Kidney (tissue), 14 donors: ENCODE data around the gene RRP1. TPM values are rescaled to one million over a fixed set of nuclear protein-coding genes. Genes with fewer than 3 reads are reported as not detected.

Experiments used
- DNase-seq, 5 donors: peaks; one replicate each; pipeline ENCODE4 v3.0.0-alpha.2; 2013 to 2020
- FAIRE-seq: peaks from 2 replicates; lab custom pipeline; 2012; peaks lifted over from hg19 to GRCh38; lab: Jason Lieb, UNC
- H3K27ac ChIP-seq, 2 donors: one replicate each; pipeline ENCODE4 v1.7.0; 2013; ENCODE audit warnings: low read depth in 2 of 2, low read length in 2 of 2, inconsistent platforms in 1 of 2
- H3K27me3 ChIP-seq: one replicate; pipeline ENCODE4 v1.7.1; 2013; ENCODE audit warnings: low read length, inconsistent platforms; ENCODE audit not compliant: control insufficient read depth, insufficient read depth
- H3K36me3 ChIP-seq, 3 donors: one replicate each; pipeline versions ENCODE4 v1.7.0 to v1.7.1; 2013; ENCODE audit warnings: low read length in 3 of 3, control low read depth in 1 of 3, inconsistent platforms in 1 of 3; ENCODE audit not compliant: insufficient read depth in 3 of 3, control insufficient read depth in 2 of 3
- H3K4me1 ChIP-seq, 3 donors: one replicate each; pipeline versions ENCODE4 v1.7.0 to v1.7.1; 2013; ENCODE audit warnings: low read length in 3 of 3, inconsistent platforms in 1 of 3, low read depth in 1 of 3; ENCODE audit not compliant: control insufficient read depth in 2 of 3, insufficient read depth in 2 of 3
- H3K4me3 ChIP-seq, 3 donors: one replicate each; pipeline versions ENCODE4 v1.7.0 to v1.8.1; 2013; ENCODE audit warnings: low read length in 3 of 3, control low read depth in 1 of 3, inconsistent platforms in 1 of 3
- H3K9ac ChIP-seq, 3 donors: one replicate each; pipeline versions ENCODE4 v1.7.0 to v1.7.1; 2013; ENCODE audit warnings: low read length in 3 of 3, control low read depth in 1 of 3, inconsistent platforms in 1 of 3
- H3K9me3 ChIP-seq, 3 donors: one replicate each; pipeline versions ENCODE4 v1.7.0 to v1.7.1; 2013; ENCODE audit warnings: low read length in 3 of 3, control low read depth in 1 of 3, inconsistent platforms in 1 of 3; ENCODE audit not compliant: control insufficient read depth in 2 of 3, insufficient read depth in 1 of 3
- intact Hi-C: fragments of 100-400 bp; cut with DNase I; formaldehyde crosslinking; loops from one replicate; pipeline ENCODE4 v1.11.1; 2022
- polyA plus RNA-seq: library from polyadenylated mRNA; stranded (reverse); fragments of 350-450 nt; fragmentation: Illumina TruSeq; extraction: RNeasy Lipid Tissue Mini Kit (QIAGEN cat#74804); gene quantifications from one replicate; pipeline ENCODE4 v1.2.3, GENCODE V29; 2014; ENCODE audit warnings: low read depth, low replicate concordance; ENCODE audit not compliant: insufficient read depth
- total RNA-seq: library from RNA; stranded (reverse); fragmentation: NEBNext Ultra II Directional; extraction: Animal tissue kit (Norgen Biotek cat#: 25700); gene quantifications from one replicate; pipeline ENCODE4 v1.2.1, GENCODE V29; 2021
- TF ChIP-seq, protein P1 (sequence below): IDR thresholded peaks from 3 replicates; pipeline ENCODE4 v1.5.1; 2012; ENCODE audit warnings: mild to moderate bottlenecking, moderate library complexity, borderline replicate concordance; ENCODE audit not compliant: insufficient read depth; ENCODE audit errors: extremely low read depth
- donor health status: control.
- donor health status: control.
- donor health status: control.
- donor health status: control.
- donor health status: control.
- donor health status: DM: yes; HTN: yes; CAD: no.
- donor health status: Normal renal cell carcinoma (clear cell type).

The RRP1 gene
- total and polyA plus RNA-seq, 2 donors from 2014 or later = 12.9 to 18.7 TPM

DNA sequence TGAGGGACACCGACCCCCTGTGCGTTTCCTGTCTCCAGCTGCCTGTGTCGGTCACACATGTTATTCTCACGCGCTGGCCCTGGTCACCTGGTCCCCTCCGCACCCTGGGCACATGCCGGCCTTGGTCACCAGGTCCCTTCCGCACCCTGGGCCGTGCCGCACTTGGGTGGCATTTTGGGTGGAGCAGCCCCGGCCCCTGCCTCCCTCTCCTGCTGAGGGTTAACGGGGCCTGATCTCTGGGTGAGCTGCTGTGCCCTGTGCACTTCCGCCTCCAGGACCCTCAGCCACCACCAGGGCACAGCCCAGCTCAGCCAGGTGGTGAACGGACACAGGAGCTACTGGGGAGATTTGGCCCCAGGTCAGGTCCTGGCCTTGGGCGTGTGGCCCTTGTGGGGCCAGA lies 26.6 kb downstream of the RRP1 start:
- H3K9ac ChIP-seq = no peak overlapping the region
- no peak overlapping the region for H3K4me3 ChIP-seq
- DNase-seq = peak in 1 of 5 donors; percentile 50
- FAIRE-seq = no peak
- TF ChIP-seq, protein P1, sequence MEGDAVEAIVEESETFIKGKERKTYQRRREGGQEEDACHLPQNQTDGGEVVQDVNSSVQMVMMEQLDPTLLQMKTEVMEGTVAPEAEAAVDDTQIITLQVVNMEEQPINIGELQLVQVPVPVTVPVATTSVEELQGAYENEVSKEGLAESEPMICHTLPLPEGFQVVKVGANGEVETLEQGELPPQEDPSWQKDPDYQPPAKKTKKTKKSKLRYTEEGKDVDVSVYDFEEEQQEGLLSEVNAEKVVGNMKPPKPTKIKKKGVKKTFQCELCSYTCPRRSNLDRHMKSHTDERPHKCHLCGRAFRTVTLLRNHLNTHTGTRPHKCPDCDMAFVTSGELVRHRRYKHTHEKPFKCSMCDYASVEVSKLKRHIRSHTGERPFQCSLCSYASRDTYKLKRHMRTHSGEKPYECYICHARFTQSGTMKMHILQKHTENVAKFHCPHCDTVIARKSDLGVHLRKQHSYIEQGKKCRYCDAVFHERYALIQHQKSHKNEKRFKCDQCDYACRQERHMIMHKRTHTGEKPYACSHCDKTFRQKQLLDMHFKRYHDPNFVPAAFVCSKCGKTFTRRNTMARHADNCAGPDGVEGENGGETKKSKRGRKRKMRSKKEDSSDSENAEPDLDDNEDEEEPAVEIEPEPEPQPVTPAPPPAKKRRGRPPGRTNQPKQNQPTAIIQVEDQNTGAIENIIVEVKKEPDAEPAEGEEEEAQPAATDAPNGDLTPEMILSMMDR = no peak
- intact Hi-C loops = no loop called here
- H3K27me3 ChIP-seq = no peaks in the 10 kb centered on the region
- H3K9me3 ChIP-seq = peaks cover 0 to 7% (median 0%) of the 10 kb centered on the region in 3 donors
- H3K4me1 ChIP-seq = peaks cover 0 to 4% (median 0%) of the 10 kb centered on the region in 3 donors
- H3K27ac ChIP-seq = no peak overlapping the region
- H3K36me3 ChIP-seq = no peaks in the 10 kb centered on the region

DNA sequence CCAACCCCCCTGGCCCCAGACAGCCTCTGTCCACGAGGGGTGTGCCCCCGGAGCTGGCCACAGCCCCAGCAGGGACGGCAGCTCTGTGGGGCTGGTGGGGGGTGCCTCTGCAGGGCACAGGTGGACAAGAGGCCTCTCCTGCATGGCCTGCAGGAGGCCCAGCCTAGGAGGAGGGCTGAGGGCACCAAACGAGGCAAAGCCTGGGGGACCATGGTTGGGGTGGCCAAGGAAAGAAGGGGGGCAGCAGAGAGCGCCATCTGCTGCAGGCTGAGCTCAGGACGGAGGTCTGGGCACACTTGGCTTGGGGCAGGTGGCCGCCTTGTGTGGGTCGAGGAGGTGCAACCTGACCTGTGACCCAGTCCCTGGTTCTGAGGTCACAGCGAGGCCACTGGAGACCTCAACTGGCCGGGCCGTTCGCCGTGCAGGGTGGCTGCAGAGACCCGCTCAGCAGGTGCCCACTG lies 27.3 kb downstream of the RRP1 start:
- Histone ChIP-seq H3K27me3 (no peaks in the 10 kb centered on the region), H3K36me3 (no peaks in the 10 kb centered on the region), H3K9ac (no peak overlapping the region), H3K9me3 (peaks cover 0 to 7% (median 0%) of the 10 kb centered on the region in 3 donors), H3K4me1 (peaks cover 0 to 3% (median 0%) of the 10 kb centered on the region in 3 donors), H3K27ac (no peak overlapping the region), H3K4me3 (no peak overlapping the region)
- FAIRE-seq (no peak), DNase-seq (peak in 1 of 5 donors; percentile 73)
- TF ChIP-seq, protein P1 = no peak
- intact Hi-C loops = no loop called here

DNA sequence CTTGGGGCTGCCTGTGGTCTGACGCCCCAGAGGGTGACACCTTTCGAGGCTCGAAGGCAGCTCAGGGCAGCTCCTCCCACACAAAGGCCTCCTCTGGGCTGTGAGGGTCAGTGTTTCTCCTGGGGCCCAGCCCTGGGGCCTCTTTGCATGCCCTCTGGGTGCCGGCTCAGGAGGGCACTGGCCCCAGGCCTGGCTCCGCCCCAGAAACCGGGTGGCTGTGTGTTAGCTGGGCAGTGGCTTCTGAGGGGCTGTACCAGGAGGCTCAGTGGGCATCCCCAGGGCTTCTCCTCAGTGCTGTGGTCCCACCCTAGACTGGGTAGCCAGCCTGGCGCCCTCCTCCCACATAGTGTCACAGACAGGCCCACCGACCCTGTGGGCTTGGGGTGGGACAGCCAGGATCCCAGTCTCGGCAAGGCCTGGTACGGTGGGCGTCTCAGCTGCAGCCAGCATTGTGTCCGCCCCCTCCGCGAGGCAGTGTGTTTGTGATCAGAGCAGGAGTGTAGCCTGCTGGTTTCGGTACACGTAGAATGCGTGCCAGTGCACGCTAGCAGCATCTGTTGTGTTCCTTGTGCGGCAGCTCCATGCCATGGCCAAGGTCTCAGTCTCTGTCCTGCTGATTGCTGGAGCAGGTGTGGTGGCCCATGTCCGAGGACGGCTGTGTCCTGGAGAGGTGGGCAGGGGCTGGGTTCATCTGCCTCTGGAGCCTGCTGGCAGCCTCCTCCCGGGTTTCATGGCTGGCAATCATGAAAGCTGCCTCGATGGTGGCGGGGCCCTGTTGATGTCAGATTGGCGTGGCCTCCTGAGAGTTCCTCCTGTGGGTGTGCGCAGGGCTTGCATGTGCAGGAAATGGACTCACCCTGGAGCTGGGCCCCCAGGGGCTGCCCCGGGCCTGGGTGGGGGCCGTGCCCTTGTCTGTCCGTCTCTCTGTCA lies 28.0 kb downstream of the RRP1 start:
- Histone ChIP-seq H3K27ac (no peak overlapping the region), H3K9ac (no peak overlapping the region), H3K36me3 (no peaks in the 10 kb centered on the region), H3K4me1 (peaks cover 0 to 3% (median 0%) of the 10 kb centered on the region in 3 donors), H3K27me3 (no peaks in the 10 kb centered on the region), H3K4me3 (no peak overlapping the region), H3K9me3 (peaks cover 0 to 7% (median 0%) of the 10 kb centered on the region in 3 donors)
- TF ChIP-seq, protein P1 = no peak
- peak in 1 of 5 donors; percentile 67 for DNase-seq
- intact Hi-C loops = no loop called here
- FAIRE-seq = no peak
